HG02571 (cell line): ENCODE measurements around the gene TNFRSF1A.
"Not testable (repeated sequence)": the region's sequence is repeated elsewhere in the genome, so short reads cannot be mapped to it uniquely, and the experiment has no call there.

Source experiments
- ATAC-seq: cut with Tn5 transposase; IDR thresholded peaks from one replicate; pipeline ENCODE4 v1.9.1; 2021; ENCODE audit warnings: mild to moderate bottlenecking, moderate library complexity; ENCODE audit not compliant: unreplicated experiment

Gene TNFRSF1A

DNA sequence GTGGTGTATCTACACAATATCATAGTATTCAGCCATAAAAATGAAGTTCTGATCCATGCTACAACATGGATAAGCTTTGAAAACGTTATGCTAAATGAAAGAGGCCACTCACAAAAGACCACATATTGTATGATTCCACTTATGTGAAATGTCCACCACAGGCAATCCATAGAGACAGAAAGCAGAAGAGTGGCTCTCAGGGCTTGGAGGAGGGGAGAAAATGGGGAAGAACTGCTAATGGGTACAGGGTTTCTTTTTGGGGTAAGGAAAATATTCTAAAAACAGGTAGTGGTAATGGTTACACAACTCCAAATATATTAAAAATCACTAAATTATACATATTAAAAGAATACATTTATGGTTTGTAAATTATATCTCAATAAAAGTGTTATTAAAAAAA, 17.0 kb upstream of the TNFRSF1A start:
- ATAC-seq, result no peak

DNA sequence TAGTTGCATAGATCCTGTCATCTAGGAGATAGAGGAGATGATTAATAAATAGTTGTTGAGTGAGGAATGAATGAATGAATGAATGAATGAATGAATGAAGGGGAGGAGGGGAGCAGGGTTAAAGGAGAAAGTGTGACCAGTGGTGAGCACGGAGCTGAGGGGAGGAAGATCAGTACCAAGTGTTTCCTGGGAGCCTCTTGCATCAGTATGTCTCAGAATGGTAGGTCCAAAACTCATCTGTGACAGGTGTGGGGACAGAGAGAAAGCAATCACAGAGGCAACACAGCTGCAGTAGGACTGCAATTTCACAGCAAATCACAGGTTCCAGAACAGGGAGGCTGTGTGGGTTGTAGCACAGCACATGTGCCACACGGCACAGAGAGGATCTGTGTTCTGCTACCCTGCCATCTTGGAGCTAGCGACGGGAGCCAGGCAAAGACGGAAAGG, 14.5 kb upstream of the TNFRSF1A start:
- no peak for ATAC-seq

DNA sequence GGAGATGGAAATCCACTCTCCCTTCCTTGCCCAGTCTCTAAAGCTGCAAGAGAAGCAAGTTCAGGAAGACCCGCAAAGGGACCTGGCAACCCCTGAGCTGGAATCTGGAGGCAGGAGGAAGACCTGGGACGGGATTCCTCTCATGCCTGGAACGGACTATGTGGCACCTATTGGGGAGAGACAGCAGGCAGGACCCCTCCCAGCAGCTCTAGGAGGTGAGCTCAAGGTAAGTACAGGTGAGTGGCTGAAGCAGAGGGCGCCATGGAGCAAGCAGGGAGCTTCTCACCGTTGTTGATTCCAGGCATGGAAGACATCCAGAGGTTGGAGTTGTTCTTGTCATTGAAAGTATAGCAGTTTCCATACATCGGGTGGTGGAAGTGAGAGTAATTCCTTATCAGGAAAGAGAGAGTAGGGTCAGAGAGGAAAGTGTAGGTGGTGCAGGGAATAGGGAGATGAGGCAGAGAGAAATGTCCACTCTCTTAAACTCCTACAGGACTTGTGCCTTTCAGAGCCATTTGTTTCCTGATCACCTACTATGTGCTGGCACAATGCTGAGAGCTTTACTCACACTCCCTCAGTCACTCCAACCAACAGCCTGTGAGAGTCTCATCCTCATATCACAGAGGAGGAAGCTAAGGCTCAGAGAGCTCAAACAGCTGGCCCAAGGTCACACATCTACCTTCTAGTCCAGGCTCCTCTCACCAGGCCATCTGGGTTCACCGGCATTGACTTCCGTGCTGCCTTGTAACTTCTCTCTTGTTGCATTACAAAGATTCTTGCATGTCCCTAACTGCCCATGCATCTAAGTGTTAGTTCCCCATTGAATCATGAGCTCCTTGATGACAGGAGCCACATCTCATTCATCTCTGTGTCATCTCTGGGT, 13.9 kb upstream of the TNFRSF1A start:
- ATAC-seq, result no peak

DNA sequence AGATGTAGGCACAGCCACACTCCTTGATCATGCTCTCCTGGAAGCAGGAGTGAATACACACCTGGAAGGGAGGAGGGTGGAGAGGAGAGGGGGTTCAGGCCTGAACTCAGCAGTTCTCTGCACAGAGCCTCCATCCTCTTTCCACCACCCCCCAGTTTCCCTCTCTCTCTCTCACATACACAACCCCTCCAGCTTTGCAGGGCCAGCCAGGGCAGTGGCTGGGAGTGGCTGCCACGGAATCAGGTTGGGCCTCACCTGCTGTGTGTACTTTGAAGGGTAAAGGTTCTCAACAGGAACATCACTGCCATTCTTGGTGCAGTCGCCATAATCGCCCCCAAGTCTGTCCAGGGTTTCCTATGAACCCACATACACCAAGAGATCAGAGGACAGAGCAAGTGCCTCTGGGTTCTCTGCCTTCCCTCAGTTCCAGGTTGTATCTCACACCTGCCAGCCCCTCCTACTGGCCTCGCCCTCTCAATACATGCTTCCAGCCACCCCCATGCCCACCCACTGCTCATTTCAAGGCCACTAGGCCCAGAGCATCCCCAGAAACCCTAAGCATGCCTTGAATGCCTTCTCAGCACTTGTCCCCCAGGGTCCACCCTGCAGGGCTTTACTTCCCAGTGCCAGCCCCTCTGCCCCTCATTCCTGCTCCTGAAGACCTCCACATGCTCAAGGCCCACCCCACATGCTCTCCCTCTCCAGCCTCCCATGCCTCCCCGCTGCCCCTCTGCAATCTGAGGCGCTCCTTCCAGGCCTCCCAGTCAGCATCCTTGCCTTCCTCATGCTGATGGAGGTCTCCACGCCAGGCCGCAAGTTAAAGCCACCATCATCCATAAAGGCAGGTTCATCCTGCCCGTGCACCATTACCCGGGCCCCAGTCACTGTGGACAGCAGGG, 12.9 kb upstream of the TNFRSF1A start:
- ATAC-seq, result no peak

DNA sequence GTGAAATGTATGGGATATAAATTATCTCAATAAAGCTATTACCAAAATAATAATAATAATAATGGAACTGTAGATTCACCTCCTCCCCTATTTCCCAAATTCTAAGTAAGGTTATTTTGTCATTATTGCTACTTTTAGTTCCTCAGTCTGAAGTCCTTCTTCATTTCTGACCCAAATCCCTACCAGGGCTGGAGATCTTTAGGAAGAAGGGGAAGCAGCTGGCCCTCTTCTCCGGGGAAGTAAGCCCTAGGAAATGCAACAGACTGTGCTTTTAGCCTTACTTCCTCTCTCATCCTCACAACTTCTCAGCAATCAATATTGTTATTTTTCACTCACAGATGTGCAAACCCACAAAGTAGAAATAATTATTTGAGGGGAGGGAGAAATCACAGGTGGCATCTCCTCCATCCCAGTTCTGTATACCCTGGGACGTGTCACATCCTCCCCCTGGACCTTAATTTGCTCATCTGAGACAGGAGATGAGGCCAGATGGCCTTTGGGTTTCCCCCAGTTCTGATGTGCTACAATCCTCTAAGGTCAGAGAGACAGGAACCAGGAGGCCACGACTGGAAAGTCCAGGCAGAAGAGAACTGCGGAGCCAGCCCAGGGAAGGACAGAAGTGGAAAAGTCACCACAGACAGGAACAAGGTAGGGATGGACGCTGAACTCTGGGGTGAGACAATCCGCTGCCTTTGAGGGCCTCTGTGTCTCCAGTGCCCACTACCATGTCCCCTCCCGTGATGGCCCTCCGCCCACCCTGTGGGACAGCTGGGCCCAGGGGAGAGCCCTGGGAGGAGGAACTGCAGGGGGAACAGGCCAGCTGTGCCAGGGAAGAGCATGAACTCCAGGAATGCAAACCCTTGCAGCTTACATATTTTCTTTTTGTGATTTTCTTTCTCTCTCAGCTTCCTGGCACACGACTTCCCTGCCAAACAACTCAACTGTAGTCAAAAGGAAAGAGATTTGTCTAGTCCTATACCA, 10.6 kb upstream of the TNFRSF1A start:
- ATAC-seq, result no peak

DNA sequence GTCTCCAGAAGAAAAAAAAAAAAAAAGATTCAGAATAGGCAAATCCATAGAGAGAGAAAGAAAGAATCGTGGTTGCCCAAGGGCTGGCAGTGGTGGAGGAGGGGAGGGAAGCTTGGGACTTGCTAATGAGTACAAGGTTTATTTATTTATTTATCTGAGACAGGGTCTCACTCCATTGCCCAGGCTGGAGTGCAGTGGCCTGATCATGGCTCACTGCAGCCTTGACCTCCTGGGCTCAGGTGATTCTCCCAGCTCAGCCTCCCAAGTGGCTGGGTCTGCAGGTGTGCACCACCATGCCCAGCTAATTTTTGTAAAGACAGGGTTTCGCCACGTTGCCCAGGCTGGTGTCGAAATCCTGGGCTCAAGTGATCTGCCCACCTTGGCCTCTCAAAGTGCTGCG, 9.7 kb upstream of the TNFRSF1A start:
- ATAC-seq, result no peak

DNA sequence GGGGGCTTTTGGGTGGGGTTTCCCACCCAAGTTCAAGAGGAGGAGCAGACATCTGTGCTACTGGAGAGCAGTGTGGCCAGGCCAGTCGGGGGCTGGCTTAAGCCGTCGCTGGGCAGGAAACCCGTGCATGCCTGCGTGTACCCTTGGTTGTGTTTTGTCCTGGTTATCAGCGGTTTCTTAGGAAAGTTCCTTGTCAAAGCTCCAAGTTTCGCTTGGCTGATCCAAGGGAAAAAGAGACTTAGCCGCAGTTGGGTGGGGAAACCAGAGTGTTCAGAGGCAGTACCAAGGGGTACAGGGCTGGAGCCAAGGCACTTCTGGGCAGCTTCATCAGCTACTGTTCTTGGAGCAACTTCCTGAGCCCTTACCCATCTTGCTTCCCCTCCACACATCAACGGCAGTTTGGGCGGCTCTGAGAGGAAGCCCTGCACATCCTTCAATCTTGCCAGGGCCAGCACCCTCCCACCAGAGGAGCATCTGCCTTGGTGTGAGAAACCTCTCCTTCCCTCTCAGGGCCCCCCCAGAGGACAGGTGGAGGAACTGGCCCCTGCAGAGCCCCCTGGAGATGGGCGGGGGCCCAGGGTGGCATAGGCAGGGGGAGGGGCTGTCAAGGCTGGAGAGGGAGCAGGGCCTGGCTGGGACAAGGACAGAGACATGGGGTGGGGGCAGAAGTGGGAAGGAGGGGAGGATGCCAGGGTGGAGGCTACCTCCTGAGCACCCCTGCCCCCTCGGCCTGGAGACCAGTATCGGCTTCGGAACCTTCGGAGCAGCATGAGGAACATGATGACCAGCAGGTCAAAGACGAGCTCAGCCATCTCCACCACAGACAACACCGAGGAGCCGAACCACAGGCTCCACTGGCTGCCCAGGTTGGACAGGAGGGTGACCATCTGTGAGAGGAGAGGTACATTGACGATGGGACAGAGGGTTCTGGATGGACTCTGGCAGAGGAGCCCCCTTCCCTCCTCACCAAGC, 5.8 kb upstream of the TNFRSF1A start:
- ATAC-seq, result no peak

DNA sequence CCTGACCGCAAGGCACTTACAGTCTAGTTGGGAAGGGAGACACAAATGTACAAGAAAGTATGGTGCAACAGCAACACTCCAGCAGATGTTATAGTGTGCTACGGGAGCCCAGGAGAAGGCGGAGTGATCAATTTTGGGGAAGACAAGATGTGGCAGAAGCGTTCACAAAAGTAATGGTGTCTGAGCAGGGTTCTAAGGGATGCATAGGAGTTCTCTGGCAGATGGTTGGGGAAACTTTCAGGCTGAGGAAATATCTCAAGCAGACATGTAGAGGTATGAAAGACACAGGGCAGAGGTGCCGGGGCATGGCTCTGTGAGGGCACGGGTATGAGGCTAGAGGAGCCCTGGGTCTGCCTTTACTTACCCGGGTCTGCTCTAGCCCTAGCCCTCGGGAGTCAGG, 5.1 kb upstream of the TNFRSF1A start:
- ATAC-seq, result no peak

DNA sequence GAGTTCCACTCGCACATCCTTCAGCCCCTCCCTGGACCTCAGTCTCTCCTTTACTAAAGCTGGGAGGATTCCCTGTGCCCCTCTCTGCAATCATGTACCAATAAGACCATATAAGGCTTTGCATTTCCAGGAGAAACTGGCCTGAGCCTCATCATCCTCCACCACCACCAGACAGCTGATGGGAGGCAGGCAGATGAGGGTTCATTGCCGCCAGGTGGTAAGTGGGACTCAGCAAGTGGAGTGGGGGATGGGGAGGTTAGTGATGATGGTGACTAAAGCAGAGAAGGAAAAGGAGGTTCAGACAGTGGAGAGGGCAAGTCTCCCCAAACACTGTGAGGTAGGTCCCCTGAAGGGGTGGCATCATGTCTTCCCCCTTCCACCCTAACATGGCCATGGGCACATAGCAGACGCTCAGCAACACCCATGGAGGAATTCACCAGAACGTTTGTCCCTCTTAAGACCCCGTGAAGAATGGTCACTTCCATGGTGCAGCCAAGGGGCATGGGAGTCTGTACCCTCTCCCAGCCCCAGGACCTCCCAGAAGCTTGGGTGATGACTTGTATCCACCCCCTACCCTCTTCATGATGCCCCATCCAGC, 4.5 kb upstream of the TNFRSF1A start:
- no peak for ATAC-seq

DNA sequence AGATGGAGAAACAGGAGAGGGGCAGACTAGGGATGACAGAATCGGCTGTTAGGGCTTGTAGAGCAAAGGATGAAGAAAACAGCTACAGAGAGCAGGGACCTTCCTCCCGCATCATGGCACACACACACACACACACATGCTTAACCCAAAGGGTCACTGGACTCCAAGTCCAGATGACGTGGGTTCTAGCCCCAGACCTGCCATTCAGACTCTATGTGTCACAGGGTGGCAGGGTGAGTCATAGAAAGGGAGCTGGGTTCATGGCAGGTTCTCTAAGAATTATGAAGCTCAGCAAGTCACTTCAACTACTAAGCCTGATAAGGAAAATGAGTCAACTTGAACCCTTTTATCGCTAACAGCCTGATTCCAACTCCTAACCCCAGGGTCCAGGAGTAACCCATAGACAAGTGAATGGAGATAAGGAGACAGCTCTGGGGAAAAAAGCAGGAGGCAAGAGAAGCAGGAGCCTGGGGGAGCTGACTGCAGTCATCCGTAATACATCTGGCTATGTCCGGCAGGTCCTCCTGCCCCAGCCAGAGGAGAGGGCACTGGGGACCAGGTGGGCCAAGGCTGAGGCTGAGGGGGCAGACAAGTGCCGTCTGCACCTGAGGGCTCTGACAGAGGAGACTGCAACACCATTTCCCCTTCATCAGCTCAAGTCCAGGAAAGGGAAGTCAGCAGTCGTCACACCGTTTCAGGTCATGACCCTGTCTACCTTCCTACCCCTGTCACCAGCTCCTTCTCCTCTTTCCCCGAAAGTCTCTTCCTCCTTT, 3.6 kb upstream of the TNFRSF1A start:
- ATAC-seq, result no peak

DNA sequence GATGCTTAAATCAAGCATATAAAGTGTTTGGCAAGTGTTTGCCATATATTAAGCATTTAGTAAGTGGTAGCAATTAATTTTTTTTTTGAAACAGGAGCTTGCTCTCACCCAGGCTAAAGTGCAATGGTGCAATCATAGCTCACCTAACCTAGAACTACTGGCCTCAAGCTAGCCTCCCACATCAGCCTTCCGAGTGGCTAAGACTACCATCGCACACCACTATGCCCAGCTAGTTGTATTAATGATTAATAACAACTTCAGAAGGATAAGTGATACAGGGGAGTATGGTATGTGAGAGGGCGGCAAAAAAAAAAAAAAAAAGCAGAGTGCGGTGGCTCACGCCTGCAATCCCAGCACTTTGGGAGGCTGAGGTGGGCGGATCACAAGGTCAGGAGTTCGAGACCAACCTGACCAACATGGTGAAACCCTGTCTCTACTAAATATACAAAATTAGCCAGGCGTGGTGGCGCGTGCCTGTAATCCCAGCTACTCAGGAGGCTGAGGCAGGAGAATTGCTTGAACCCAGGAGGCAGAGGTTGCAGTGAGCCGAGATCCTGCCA, 2.3 kb upstream of the TNFRSF1A start:
- ATAC-seq, result not testable (repeated sequence)

DNA sequence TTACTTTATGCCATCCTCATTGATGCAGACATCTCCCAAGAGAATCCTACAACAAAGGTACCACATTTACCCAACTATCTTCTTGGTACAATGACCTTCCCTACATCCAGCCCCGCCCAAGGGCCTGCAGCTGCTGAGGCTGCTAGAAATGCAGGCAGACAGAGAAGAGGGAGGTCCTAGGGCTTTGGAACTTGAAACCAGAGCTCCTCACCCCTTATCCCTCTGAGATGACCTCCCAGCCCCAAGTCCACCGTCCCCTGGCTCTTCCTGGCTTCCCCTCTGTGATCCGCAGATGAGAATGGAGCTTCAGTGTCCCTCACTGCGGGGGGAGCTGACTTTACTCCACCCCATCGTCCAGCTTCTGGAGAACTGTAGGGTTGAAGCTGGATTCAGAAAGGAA, 1.6 kb upstream of the TNFRSF1A start:
- no peak for ATAC-seq

DNA sequence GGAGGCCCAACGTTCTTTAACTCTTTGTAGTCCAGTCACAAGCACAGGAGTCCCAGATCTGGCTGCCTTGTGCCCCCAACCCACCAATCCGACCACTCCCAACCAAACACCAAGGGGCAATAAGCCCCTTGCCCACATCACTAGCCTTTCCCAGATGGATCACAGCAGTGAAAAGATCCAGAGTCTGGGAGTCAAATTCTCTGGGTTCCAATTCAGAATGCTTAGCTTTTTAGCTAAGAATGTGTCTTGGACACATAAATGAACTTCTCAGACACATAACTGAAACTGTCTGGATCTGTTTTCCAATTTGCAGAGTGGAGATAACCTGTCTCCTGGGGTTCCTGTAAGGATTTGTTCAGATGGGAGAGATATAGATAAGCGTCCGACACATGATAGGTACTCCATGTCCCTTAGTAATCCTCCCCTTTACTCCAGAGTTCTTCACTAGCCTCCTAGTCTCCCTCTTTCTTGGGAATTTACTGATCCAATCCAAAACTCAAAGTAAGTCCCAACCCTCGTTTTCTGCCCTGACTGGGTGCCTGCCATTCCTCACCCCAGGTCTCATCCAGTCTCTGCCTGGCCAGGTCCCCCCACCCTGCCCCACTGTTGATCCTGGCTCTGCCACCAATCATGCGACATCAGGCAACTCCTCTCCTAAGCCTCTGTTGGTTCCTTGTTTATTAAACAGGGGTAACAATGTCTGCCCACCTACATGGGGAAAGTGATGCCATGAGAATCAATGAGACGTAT, 439 bp upstream of the TNFRSF1A start:
- ATAC-seq, result no peak

DNA sequence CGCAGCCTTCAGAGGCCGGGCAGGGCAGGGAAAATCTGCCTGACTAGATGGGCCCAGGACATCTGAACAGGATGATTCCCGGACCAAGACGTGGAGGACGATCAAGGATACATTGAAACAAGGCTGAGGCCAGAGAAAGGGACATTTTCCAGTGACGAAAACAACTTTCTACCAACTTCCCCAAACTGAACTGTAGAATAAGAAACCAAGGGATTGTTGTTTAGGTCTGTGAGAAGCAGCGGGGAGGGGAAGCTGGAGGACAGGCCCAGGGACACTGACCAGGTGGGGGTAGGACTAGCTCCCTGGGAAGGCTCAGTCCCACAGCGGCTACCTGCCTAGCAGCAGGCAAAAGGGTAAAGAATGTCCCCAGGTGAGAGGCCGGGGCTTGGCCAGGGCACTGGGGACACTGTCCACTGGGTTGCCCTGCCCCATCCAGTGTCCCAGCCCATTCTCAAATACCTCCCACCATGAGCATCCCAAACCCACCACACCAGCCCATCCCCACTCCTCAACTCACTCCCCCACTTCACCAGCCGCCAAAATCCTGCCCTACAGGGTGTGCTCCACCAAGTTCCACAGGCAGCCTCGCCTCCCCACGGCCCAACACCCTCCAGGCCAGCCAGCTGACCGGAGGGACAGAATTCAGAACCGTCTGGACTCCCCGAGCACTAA, 995 bp downstream of the TNFRSF1A start:
- ATAC-seq, result no peak

DNA sequence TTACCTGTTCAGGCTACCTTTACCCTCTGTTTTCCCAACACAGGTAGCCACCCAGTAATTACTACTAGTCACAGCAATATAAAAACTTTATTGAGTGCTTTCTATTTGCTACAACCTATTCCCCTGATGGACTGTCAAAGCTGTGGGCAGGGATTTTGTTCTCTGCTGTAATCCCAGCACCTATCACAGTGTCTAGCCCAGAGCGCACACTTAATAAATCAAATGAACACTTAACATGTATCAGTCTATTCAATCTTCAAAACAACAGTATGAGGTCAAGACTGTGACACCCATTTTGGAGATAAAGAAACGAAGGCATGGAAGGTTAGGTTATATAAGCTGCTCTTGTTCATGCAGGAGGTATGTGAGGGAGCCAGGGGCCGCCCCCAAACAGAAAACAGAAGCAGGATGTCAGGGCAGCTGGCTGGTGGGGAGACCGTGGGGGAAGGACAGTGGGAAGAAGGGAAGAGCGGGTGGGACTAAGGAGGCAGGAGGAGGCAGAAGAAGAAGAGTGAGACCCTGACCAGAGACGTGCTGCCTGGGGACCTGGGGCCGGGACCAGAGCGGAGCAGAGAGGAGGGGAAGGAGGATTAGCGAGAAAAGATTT, 1.7 kb downstream of the TNFRSF1A start:
- no peak for ATAC-seq

DNA sequence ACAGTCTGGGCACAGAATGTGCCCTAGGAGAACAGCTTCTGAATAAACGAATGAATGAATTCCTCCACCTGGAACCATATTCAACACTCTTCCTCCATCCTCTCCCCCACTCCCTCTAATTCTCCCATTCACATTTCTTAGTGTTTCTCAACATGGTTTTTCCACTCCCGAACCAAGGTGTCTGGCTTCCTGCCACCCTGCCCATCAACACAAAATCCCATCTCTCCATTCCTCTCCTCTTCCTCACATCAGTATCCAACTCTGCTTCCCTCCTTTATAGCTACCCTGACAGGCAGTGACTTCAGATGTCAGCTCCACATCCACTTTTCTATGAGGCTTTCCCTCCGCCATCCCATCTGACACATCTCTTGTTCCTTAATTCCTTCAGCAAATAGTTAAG, 2.9 kb downstream of the TNFRSF1A start:
- ATAC-seq, result no peak
